GM13977 (cell line): ENCODE measurements around the gene USP6NL.

ENCODE experiments used
- DNase-seq: peaks from one replicate; pipeline ENCODE4 v3.0.0; 2012; ENCODE audit warnings: low spot score
- CTCF ChIP-seq: IDR thresholded peaks from 2 replicates; pipeline ENCODE4 v1.5.1; 2012; ENCODE audit warnings: mild to moderate bottlenecking, control low read depth; ENCODE audit not compliant: insufficient read depth; ENCODE audit errors: extremely low read depth, missing control alignments
- in situ Hi-C: fragments of 300-500 bp; cut with MboI; formaldehyde crosslinking; loops from one replicate; pipeline ENCODE4 v1.12.0; 2022; ENCODE audit warnings: low sequenced_read_pairs, low pct_unique_long_range_greater_than_20kb, mixed read lengths, inconsistent platforms; ENCODE audit not compliant: unreplicated experiment

Gene USP6NL

GRCh38 chr10:11617233-11617632 lies 5.8 kb upstream of the USP6NL start:
- no peak for DNase-seq
- TF ChIP-seq CTCF: no peak
- in situ Hi-C loops: loop anchor here (10.0 kb wide), 1 partner anchor 48 kb away; no protein-coding TSS in a partner anchor

- in situ Hi-C loops: loop anchor here (10.0 kb wide), 1 partner anchor 49 kb away; no protein-coding TSS in a partner anchor
- TF ChIP-seq CTCF: no peak
- no peak for DNase-seq
Observed at GRCh38 chr10:11616021-11616420, 4.6 kb upstream of the USP6NL start.

- TF ChIP-seq CTCF: no peak
- in situ Hi-C loops: loop anchor here (10.0 kb wide), 1 partner anchor 49 kb away; no protein-coding TSS in a partner anchor
Observed at GRCh38 chr10:11615396-11615795, 3.9 kb upstream of the USP6NL start.

GRCh38 chr10:11612021-11613001 lies 861 bp upstream of the USP6NL start:
- DNase-seq: peak; percentile 32
- in situ Hi-C loops: loop anchor here (10.0 kb wide), 1 partner anchor 52 kb away; no protein-coding TSS in a partner anchor
- no peak for TF ChIP-seq CTCF

More at GRCh38 chr10:11615396-11615795, 3.9 kb upstream of the USP6NL start:
- no peak for DNase-seq

- TF ChIP-seq CTCF: no peak
- in situ Hi-C loops: loop anchor here (10.0 kb wide), 1 partner anchor 54 kb away; no protein-coding TSS in a partner anchor
- DNase-seq: no peak
Observed at GRCh38 chr10:11610826-11611247, 613 bp downstream of the USP6NL start.

GRCh38 chr10:11610166-11610825 lies 1.2 kb downstream of the USP6NL start:
- in situ Hi-C loops: loop anchor here (10.0 kb wide), 1 partner anchor 55 kb away; no protein-coding TSS in a partner anchor
- no peak for TF ChIP-seq CTCF

More at GRCh38 chr10:11610166-11610825, 1.2 kb downstream of the USP6NL start:
- DNase-seq: no peak
